NCI-H2227 treated with DMSO at 0.1 percent for 48 hours (cell line): Measurements from ENCODE around the gene IQCK.
A peak's percentile ranks its signal among the peaks of the same experiment; 100 is the strongest.
"Not testable (repeated sequence)": the region's sequence is repeated elsewhere in the genome, so short reads cannot be mapped to it uniquely, and the experiment has no call there.

Experiments used
- DNase-seq: peaks from one replicate; lab custom pipeline; 2025; lab: John Stamatoyannopoulos, UW

Gene IQCK

GRCh38 chr16:19760356-19761060 lies 42.4 kb downstream of the IQCK start:
- DNase-seq, result no peak

GRCh38 chr16:19765860-19766553 lies 47.9 kb downstream of the IQCK start:
- DNase-seq, result no peak

- DNase-seq, result no peak
Observed at GRCh38 chr16:19766554-19766884, 48.4 kb downstream of the IQCK start.

GRCh38 chr16:19766988-19767387 lies 48.9 kb downstream of the IQCK start:
- DNase-seq, result no peak

GRCh38 chr16:19767497-19767896 lies 49.4 kb downstream of the IQCK start:
- DNase-seq, result no peak

- no peak for DNase-seq
Observed at GRCh38 chr16:19769239-19769638, 51.2 kb downstream of the IQCK start.

- DNase-seq, result no peak
Observed at GRCh38 chr16:19771040-19771439, 53.0 kb downstream of the IQCK start.

GRCh38 chr16:19771796-19772195 lies 53.7 kb downstream of the IQCK start:
- DNase-seq, result no peak

GRCh38 chr16:19774024-19774423 lies 56.0 kb downstream of the IQCK start:
- DNase-seq, result no peak

GRCh38 chr16:19776147-19776546 lies 58.1 kb downstream of the IQCK start:
- DNase-seq, result no peak

- no peak for DNase-seq
Observed at GRCh38 chr16:19776565-19776964, 58.5 kb downstream of the IQCK start.

- no peak for DNase-seq
Observed at GRCh38 chr16:19780321-19780720, 62.2 kb downstream of the IQCK start.

- no peak for DNase-seq
Observed at GRCh38 chr16:19781226-19781625, 63.2 kb downstream of the IQCK start.

- peak; percentile 43 for DNase-seq
Observed at GRCh38 chr16:19783363-19784182, 65.5 kb downstream of the IQCK start.

- no peak for DNase-seq
Observed at GRCh38 chr16:19784183-19784736, 66.2 kb downstream of the IQCK start.

- DNase-seq, result no peak
Observed at GRCh38 chr16:19785081-19785480, 67.0 kb downstream of the IQCK start.

GRCh38 chr16:19785512-19786130 lies 67.5 kb downstream of the IQCK start:
- no peak for DNase-seq

GRCh38 chr16:19801369-19801768 lies 83.3 kb downstream of the IQCK start:
- not testable (repeated sequence) for DNase-seq

- DNase-seq, result not testable (repeated sequence)
Observed at GRCh38 chr16:19801824-19802223, 83.8 kb downstream of the IQCK start.

- DNase-seq, result no peak
Observed at GRCh38 chr16:19802612-19803011, 84.5 kb downstream of the IQCK start.

GRCh38 chr16:19804538-19805323 lies 86.7 kb downstream of the IQCK start:
- DNase-seq, result no peak
